ENCODE data around the gene VAPB. TPM values are rescaled to one million over a fixed set of nuclear protein-coding genes. Genes with fewer than 3 reads are reported as not detected.

Gene VAPB
- total RNA-seq, 1 donor from 2014 or later = 26.0 TPM

DNA sequence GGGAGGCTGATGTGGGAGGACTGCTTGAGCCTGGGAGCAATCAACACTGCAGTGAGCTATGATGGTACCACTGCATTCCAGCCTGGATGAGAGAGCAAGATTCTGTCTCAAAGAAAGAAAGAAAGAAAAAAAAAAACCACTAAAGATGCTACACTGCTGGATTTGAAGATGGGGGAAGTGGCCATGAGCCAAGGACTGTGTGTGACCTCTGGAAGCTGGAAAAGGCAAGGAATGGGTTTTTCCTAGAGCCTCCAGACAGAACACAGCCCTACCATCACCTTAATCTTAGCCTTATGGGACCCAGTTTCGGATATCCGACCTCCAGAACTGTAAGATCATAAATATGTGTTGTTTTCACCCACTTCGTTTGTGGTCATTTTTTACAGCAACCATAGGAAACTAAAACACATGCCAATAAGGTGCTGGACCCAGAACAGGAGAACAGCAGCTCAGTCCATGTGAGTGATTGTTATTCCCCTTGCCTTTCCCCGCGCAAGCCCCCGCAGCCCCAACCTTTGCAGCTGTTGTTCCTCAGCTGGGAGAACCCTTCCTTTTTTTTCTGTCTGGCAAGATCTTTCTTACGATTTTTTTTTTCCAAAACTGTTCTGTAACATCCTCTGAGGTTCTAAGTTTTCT lies 11.1 kb upstream of the VAPB start:
- DNase-seq (ENCODE audit: low spot score) = no peak

- DNase-seq (ENCODE audit: low spot score) = no peak
These were observed 10.3 kb upstream of the VAPB start for GRCh38 chr20:58378704-58379103.

GRCh38 chr20:58381627-58382026 lies 7.4 kb upstream of the VAPB start:
- DNase-seq (ENCODE audit: low spot score) = no peak

GRCh38 chr20:58382096-58382495 lies 6.9 kb upstream of the VAPB start:
- DNase-seq (ENCODE audit: low spot score) = no peak

- no peak for DNase-seq (ENCODE audit: low spot score)
These were observed 4.2 kb upstream of the VAPB start for GRCh38 chr20:58384821-58385220.

DNA sequence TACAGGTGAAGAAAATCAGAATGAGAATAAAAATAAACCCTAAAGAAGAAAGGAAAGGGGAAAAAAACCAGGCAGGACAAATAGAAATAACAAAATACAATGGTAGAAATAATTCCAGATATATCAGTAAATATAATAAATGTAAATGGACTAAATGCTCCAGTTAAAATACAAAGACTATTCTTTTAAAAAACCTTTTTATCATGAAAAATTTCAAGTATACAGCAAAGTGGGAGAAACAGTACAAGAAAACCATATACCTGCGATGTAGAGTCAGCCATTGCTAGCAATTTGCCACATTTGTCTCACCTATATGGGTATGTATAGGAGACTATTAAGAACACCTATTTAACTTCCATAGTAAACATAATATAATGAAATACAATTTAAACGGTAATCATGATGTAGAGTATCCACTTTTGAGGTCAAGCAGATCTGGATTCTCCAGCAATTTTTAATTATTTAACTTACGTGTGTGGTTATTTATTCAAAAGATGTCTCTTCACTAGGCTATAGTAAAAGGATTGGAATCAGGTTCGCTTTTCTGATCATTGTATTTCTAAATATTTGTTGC lies 914 bp upstream of the VAPB start:
- DNase-seq (ENCODE audit: low spot score) = no peak

DNA sequence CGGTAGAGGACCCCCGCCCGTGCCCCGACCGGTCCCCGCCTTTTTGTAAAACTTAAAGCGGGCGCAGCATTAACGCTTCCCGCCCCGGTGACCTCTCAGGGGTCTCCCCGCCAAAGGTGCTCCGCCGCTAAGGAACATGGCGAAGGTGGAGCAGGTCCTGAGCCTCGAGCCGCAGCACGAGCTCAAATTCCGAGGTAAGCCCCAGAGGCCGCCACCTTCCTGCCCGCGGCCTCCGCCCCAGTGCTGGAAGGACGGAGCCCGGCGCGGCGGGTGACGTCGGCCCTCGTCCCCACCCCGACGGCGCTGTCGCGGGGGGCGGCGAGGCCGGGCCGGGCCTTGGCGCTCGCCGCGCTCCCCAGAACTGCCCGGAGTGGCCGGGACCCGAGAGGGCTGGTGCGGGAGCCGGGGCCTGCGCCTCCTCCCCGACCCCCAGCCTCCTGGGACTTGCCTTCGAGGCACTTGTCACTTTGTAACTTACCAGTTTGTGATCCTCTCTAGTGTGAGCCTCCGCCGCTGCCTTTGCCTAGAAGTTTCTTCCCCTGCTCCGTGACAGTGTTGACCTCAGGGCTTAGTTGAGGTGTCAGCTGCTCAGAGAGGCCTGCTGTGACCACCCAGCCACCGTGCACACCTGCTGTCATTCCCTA lies 417 bp downstream of the VAPB start:
- DNase-seq (ENCODE audit: low spot score) = peak; percentile 46

GRCh38 chr20:58389968-58390658 lies 1.1 kb downstream of the VAPB start:
- DNase-seq (ENCODE audit: low spot score) = no peak

GRCh38 chr20:58390659-58391035 lies 1.6 kb downstream of the VAPB start:
- DNase-seq (ENCODE audit: low spot score) = no peak

GRCh38 chr20:58392286-58392685 lies 3.3 kb downstream of the VAPB start:
- no peak for DNase-seq (ENCODE audit: low spot score)

DNA sequence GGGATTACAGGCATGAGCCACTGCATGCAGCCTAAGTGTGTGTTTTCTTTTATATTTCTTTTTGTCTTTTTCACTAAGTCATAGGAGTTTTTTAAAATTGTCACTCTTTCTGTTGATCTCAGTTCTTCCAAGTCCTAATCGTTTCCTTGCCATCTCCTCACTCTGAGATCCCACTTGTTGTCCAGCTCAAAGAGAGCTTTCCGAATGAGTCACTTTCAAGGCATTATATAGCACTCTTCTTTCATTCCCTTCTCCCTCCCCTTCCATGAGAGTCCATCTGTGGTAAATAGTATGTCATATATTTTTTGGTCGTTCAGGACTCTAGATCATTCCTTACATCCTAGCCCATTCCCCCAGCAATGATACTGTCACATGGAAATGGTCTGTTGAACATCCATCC lies 4.3 kb downstream of the VAPB start:
- peak; percentile 15 for DNase-seq (ENCODE audit: low spot score)

DNA sequence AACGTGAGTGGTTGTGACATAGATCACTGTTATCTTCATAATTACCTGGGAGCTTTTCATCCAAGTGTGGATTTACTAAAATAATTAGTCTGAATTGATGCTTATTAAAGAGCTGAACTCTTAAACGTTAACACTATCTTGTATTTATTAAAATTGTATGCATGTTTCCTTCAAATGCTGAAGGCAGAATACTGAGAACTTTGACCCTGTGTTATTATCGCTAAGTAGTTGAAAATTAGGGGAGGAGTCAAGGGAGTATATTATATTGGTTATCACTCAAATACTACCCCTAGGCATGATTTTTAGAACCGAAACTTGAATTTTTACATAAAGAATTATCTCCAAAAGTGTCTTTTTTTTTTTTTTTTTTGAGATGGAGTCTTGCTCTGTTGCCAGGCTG lies 5.8 kb downstream of the VAPB start:
- DNase-seq (ENCODE audit: low spot score) = no peak

GRCh38 chr20:58395604-58396003 lies 6.6 kb downstream of the VAPB start:
- DNase-seq (ENCODE audit: low spot score) = no peak

- DNase-seq (ENCODE audit: low spot score) = no peak
These were observed 8.4 kb downstream of the VAPB start for GRCh38 chr20:58397429-58397828.

DNA sequence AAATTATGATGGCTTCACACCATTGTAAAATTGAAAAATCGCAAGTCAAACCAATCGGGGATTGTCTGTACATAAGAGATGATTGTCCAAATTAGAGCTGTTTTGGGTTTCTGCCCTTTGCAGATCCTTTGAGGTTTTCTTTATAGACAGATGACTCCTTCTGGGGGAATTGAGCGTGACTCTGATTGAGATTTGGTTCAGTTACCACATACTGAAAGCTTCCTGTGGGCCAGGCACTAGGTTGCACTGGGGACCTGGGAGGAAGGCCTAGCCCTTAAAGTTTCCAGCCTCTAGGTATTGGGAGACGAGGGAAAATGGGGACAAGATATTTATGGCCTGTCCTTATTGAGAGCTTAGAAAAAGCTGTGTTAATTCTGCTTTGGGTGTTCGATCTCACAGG lies 9.2 kb downstream of the VAPB start:
- DNase-seq (ENCODE audit: low spot score) = no peak

GRCh38 chr20:58399926-58400325 lies 10.9 kb downstream of the VAPB start:
- no peak for DNase-seq (ENCODE audit: low spot score)

GRCh38 chr20:58401162-58401561 lies 12.1 kb downstream of the VAPB start:
- no peak for DNase-seq (ENCODE audit: low spot score)

DNA sequence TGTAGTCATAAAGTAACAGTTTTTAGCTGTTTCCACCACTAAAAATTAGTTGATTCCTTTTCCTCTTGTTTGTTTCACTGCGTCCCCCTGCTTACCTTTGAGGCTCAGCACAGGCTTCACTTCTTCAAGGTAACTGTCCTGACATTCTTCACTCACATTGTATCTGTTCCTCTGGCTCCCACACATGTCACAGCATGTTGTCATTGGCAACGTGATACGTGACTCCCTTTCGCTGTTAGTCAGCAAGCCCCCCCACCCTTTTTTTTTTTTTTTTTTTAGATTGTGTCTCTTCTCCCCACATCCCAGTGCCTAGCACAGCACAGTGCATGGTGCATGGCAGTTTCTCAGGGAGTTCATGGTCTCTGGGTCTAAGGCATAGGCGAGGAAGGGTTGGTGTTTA lies 13.3 kb downstream of the VAPB start:
- no peak for DNase-seq (ENCODE audit: low spot score)

- DNase-seq (ENCODE audit: low spot score) = no peak
These were observed 13.8 kb downstream of the VAPB start for GRCh38 chr20:58402827-58403226.

DNA sequence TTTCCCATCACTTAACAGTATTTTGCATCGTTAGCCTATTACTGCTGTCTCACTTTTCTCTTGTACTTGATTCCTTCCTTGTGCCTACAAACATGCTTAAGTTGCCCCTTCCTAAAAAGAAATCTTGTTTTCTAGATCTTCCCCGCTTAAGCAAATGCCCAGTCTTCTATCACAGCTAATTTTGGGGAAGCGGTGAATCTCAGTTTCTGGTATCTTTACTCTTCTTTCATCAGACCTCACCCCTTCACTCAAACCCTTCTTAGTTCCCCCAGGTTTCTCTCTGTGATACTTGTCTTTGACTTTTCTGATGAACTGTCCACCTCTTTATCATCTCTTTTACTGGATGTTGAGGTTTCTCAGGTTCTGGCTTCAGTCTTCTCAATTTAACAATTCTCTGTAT lies 14.2 kb downstream of the VAPB start:
- DNase-seq (ENCODE audit: low spot score) = no peak

DNA sequence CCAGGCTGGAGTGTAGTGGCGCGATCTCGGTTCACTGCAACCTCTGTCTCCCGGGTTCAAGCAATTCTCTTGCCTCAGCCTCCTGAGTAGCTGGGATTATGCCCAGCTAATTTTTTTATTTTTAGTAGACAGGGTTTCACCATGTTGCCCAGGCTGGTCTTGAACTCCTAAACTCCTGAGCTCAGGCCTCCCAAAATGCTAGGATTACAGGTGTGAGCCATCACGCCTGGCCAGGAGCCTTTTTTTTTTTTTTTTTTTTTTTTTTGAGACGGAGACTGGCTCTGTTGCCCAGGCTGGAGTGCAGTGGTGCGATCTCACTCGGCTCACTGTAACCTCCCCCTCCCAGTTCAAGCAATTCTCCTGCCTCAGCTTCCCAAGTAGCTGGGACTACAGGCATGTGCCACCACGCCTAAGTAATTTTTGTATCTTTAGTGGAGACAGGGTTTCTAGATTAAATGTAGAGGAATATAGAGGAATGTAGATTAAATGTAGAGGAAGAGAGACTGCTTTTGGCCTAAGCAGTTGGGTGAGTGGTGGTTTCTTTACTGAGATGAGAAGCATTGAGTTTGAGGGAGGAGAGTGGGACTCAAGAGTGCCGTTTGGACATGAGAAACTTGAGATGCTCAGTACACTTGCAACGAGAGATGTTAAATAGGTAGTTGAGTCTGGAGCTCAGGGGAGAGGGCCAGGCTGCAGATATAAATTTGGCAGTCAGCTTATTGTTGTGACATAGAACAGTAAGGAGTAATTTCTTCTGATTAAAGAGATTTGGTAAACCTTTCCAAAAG lies 16.7 kb downstream of the VAPB start:
- DNase-seq (ENCODE audit: low spot score) = no peak

- no peak for DNase-seq (ENCODE audit: low spot score)
These were observed 17.5 kb downstream of the VAPB start for GRCh38 chr20:58406422-58407001.
